Astrocyte (in vitro differentiated cells and primary cell): Measurements from ENCODE around the gene LMX1A. TPM values are rescaled to one million over a fixed set of nuclear protein-coding genes. Genes with fewer than 3 reads are reported as not detected.

Source experiments
- DNase-seq: peaks from one replicate; pipeline ENCODE4 v3.0.0-alpha.2; 2010; ENCODE audit warnings: low read depth
- FAIRE-seq: peaks from 2 replicates; lab custom pipeline; 2011; peaks lifted over from hg19 to GRCh38; lab: Jason Lieb, UNC
- H2AFZ ChIP-seq: 2 replicates; pipeline ENCODE4 v1.6.0; 2012; ENCODE audit warnings: low read depth, low read length, inconsistent platforms
- H3K27ac ChIP-seq: 2 replicates; pipeline ENCODE4 v1.5.1; 2011; ENCODE audit warnings: low read depth, low read length, inconsistent platforms
- H3K27me3 ChIP-seq: 2 replicates; pipeline ENCODE4 v1.6.0; 2011; ENCODE audit warnings: low read length, inconsistent platforms; ENCODE audit not compliant: insufficient read depth
- H3K36me3 ChIP-seq: 2 replicates; pipeline ENCODE4 v1.5.1; 2011; ENCODE audit warnings: low read length, inconsistent platforms; ENCODE audit not compliant: insufficient read depth
- H3K4me1 ChIP-seq: 2 replicates; pipeline ENCODE4 v1.5.1; 2011; ENCODE audit warnings: low read length, inconsistent platforms; ENCODE audit not compliant: insufficient read depth
- H3K4me2 ChIP-seq: 2 replicates; pipeline ENCODE4 v1.6.0; 2012; ENCODE audit warnings: low read length, inconsistent platforms
- H3K4me3 ChIP-seq: 2 replicates; pipeline ENCODE4 v1.5.1; 2011; ENCODE audit warnings: low read depth, mild to moderate bottlenecking, low read length, inconsistent platforms; ENCODE audit not compliant: insufficient read depth
- H3K79me2 ChIP-seq: 2 replicates; pipeline ENCODE4 v1.6.0; 2012; ENCODE audit warnings: mild to moderate bottlenecking, low read length, inconsistent platforms; ENCODE audit not compliant: insufficient read depth
- H3K9ac ChIP-seq: 2 replicates; pipeline ENCODE4 v1.6.0; 2012; ENCODE audit warnings: mild to moderate bottlenecking, low read length, inconsistent platforms
- H3K9me3 ChIP-seq: 2 replicates; pipeline ENCODE4 v1.5.1; 2012; ENCODE audit warnings: low read depth, mild to moderate bottlenecking, low read length, inconsistent platforms; ENCODE audit not compliant: insufficient read depth
- H4K20me1 ChIP-seq: 2 replicates; pipeline ENCODE4 v1.6.0; 2012; ENCODE audit warnings: low read length, inconsistent platforms; ENCODE audit not compliant: insufficient read depth
- H3K27ac Mint-ChIP-seq: one replicate; pipeline ENCODE4 v1.8.0; 2021; ENCODE audit warnings: mild to moderate bottlenecking, mixed read lengths; ENCODE audit not compliant: unreplicated experiment
- H3K27me3 Mint-ChIP-seq: one replicate; pipeline ENCODE4 v1.8.0; 2021; ENCODE audit warnings: low read depth, mixed read lengths; ENCODE audit not compliant: unreplicated experiment
- H3K36me3 Mint-ChIP-seq: one replicate; pipeline ENCODE4 v1.8.0; 2021; ENCODE audit warnings: low read depth, mixed read lengths; ENCODE audit not compliant: unreplicated experiment
- H3K4me1 Mint-ChIP-seq: one replicate; pipeline ENCODE4 v1.8.0; 2021; ENCODE audit warnings: low read depth, mixed read lengths; ENCODE audit not compliant: unreplicated experiment
- H3K4me3 Mint-ChIP-seq: one replicate; pipeline ENCODE4 v1.8.0; 2021; ENCODE audit warnings: mild to moderate bottlenecking, moderate library complexity, mixed read lengths; ENCODE audit not compliant: unreplicated experiment
- H3K9me3 Mint-ChIP-seq: one replicate; pipeline ENCODE4 v1.8.0; 2021; ENCODE audit warnings: mild to moderate bottlenecking, mixed read lengths; ENCODE audit not compliant: unreplicated experiment
- CTCF ChIP-seq: IDR thresholded peaks from 2 replicates; pipeline ENCODE4 v1.5.1; 2011; ENCODE audit warnings: low read depth, mild to moderate bottlenecking, inconsistent platforms, low read length, moderate library complexity; ENCODE audit not compliant: insufficient read depth
- EZH2 ChIP-seq: IDR thresholded peaks from 2 replicates; pipeline ENCODE4 v1.6.1; 2012; ENCODE audit warnings: mild to moderate bottlenecking, low read length, inconsistent platforms; ENCODE audit not compliant: insufficient read depth
- total RNA-seq: library from RNA; stranded (reverse); gene quantifications from 2 replicates; pipeline ENCODE4 v1.2.1, GENCODE V29; 2021

Gene LMX1A
- total RNA-seq, 1 donor from 2014 or later: not detected

GRCh38 chr1:165191087-165191486, 165.4 kb downstream of the LMX1A start:
- no peaks in the 10 kb centered on the region for H4K20me1 ChIP-seq
- no peaks in the 10 kb centered on the region for H3K27me3 ChIP-seq
- FAIRE-seq: no peak
- no peaks in the 10 kb centered on the region for H3K4me1 ChIP-seq
- Mint-ChIP-seq H3K4me1 (no peaks in the 10 kb centered on the region), H3K4me3 (no peak overlapping the region), H3K27me3 (peaks cover 5% of the 10 kb centered on the region), H3K27ac (no peak overlapping the region), H3K9me3 (no peaks in the 10 kb centered on the region), H3K36me3 (no peaks in the 10 kb centered on the region)
- no peak overlapping the region for H3K4me3 ChIP-seq
- H2AFZ ChIP-seq: no peak overlapping the region
- H3K79me2 ChIP-seq: no peaks in the 10 kb centered on the region
- DNase-seq: no peak
- TF ChIP-seq EZH2 (no peak), CTCF (no peak)
- no peak overlapping the region for H3K4me2 ChIP-seq
- no peaks in the 10 kb centered on the region for H3K9me3 ChIP-seq
- H3K9ac ChIP-seq: no peak overlapping the region
- H3K27ac ChIP-seq: no peak overlapping the region
- no peaks in the 10 kb centered on the region for H3K36me3 ChIP-seq

- no peak for TF ChIP-seq CTCF
- no peak for TF ChIP-seq EZH2
- Histone ChIP-seq H3K27ac (no peak overlapping the region), H3K9ac (no peak overlapping the region), H3K4me2 (no peak overlapping the region), H3K4me3 (no peak overlapping the region), H3K9me3 (no peaks in the 10 kb centered on the region), H3K36me3 (no peaks in the 10 kb centered on the region), H4K20me1 (no peaks in the 10 kb centered on the region), H3K4me1 (no peaks in the 10 kb centered on the region), H3K27me3 (no peaks in the 10 kb centered on the region), H2AFZ (no peak overlapping the region), H3K79me2 (no peaks in the 10 kb centered on the region)
- FAIRE-seq: no peak
- Mint-ChIP-seq H3K9me3 (no peaks in the 10 kb centered on the region), H3K27ac (no peak overlapping the region), H3K4me1 (no peaks in the 10 kb centered on the region), H3K4me3 (no peak overlapping the region), H3K27me3 (peaks cover 5% of the 10 kb centered on the region), H3K36me3 (no peaks in the 10 kb centered on the region)
- no peak for DNase-seq
Observed at GRCh38 chr1:165189913-165190312, 166.6 kb downstream of the LMX1A start.

GRCh38 chr1:165189011-165189410, 167.5 kb downstream of the LMX1A start:
- Histone ChIP-seq H4K20me1 (no peaks in the 10 kb centered on the region), H3K27ac (no peak overlapping the region), H3K4me2 (no peak overlapping the region), H3K9me3 (no peaks in the 10 kb centered on the region), H3K9ac (no peak overlapping the region), H2AFZ (no peak overlapping the region), H3K4me3 (no peak overlapping the region), H3K79me2 (no peaks in the 10 kb centered on the region), H3K36me3 (no peaks in the 10 kb centered on the region), H3K27me3 (no peaks in the 10 kb centered on the region), H3K4me1 (no peaks in the 10 kb centered on the region)
- no peak for TF ChIP-seq CTCF
- TF ChIP-seq EZH2: no peak
- H3K36me3 Mint-ChIP-seq: no peaks in the 10 kb centered on the region
- no peak overlapping the region for H3K4me3 Mint-ChIP-seq
- H3K9me3 Mint-ChIP-seq: no peaks in the 10 kb centered on the region
- peaks cover 5% of the 10 kb centered on the region for H3K27me3 Mint-ChIP-seq
- DNase-seq (no peak), FAIRE-seq (no peak)
- no peak overlapping the region for H3K27ac Mint-ChIP-seq
- no peaks in the 10 kb centered on the region for H3K4me1 Mint-ChIP-seq
